ENCODE measurements around the gene TP53BP1.
"Not testable (repeated sequence)": the region's sequence is repeated elsewhere in the genome, so short reads cannot be mapped to it uniquely, and the experiment has no call there.

Gene TP53BP1

DNA sequence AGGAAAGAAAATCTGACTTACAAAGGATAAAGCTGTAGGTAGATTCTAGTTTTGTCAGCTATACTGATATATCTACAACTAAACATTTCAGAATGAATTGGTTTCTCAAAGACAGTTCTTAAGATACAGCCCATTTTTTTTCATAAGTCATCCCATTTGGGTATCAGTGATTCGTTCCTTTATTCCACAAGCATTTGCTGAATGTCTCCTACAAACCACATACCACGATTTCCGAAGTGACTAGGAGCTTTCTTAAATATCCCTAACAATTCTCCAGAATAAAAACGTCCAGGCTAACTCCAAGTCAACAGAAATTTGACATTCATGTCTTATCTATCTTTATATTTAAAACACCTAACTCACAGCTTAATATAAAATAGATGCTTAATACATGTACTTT is 59.8 kb downstream of the TP53BP1 start:
- DNase-seq (ENCODE audit: low read depth in 1 of 2, low spot score in 1 of 2), result no peak

DNA sequence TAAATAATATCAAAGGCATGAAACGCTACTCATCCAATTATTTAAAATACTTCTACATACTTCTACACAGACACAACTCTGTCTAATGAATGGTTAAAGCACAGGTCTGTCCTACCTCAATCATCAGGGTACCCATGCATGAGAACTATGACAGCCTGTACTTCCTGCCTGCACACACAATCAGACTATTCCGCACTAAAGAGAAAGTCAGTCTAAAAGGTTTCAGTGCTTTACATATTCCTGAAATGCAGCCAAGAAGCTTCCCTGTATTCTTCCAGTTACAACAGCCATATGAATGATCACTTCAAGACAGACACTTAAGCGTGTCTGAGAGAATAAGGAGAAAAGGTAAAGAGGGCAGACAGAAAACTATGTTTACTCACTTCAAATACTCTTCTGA is 63.3 kb downstream of the TP53BP1 start:
- DNase-seq (ENCODE audit: low read depth in 1 of 2, low spot score in 1 of 2), result no peak

DNA sequence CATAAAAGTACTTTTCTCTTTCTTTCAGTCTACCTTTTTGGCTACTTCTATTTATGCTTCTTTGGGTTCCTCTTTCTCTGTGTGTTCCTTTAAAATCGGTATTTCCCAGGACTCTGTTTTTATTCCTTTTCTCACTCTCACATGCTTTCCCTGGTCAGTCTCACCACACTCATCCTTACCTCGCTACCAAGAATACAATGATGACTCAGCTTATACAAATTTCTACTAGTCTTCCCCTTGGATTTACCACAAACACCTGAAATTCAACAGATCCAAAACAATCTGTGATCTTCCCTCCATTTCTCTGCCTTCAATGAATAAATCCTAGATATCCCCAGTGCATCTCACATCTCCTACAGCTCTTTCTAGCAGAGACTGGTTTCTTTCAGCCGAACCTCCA is 69.2 kb downstream of the TP53BP1 start:
- DNase-seq (ENCODE audit: low read depth in 1 of 2, low spot score in 1 of 2), result no peak

DNA sequence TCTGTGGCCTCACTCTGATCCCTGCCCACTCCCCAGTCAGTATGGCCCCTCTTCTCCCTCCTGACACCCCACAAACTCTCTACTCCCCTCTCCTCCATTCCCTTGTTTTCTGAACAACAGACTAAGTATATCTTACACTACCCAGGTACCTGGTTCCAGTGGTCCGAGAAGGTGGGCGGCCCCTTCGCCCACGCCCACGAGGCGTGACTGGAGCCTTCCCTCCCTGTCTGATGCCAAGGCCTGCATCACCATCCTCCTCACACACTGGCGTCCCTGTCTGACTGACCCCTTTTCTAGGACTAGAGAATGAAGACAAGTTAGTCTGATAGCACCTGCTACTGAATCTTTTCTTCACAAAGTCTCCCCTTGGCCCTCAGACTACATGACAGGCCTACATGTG is 72.1 kb downstream of the TP53BP1 start:
- DNase-seq (ENCODE audit: low read depth in 1 of 2, low spot score in 1 of 2), result no peak

GRCh38 chr15:43420435-43420834 is 72.5 kb downstream of the TP53BP1 start:
- DNase-seq (ENCODE audit: low read depth in 1 of 2, low spot score in 1 of 2), result no peak

DNA sequence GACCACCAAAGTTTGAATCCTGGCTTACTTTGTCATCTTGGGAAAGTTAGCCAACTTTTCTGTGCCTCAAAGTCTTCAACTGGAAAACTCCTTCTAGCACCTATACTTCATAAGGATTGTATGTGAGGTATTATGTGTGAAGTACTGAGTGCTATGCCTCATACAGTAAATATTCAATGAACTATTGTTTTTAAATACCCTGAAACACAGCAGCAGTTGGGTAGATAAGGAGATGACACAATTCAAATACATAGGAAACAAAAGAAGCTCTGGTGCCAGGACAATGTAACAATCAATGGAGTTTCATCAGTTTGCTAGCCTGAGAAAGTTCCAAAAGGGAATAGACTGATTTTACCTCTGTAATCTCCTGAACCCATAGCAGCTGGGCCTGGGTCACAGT is 78.8 kb downstream of the TP53BP1 start:
- DNase-seq (ENCODE audit: low read depth in 1 of 2, low spot score in 1 of 2), result no peak

- no peak for DNase-seq (ENCODE audit: low read depth in 1 of 2, low spot score in 1 of 2)
These were observed 80.9 kb downstream of the TP53BP1 start for GRCh38 chr15:43412096-43412495.

DNA sequence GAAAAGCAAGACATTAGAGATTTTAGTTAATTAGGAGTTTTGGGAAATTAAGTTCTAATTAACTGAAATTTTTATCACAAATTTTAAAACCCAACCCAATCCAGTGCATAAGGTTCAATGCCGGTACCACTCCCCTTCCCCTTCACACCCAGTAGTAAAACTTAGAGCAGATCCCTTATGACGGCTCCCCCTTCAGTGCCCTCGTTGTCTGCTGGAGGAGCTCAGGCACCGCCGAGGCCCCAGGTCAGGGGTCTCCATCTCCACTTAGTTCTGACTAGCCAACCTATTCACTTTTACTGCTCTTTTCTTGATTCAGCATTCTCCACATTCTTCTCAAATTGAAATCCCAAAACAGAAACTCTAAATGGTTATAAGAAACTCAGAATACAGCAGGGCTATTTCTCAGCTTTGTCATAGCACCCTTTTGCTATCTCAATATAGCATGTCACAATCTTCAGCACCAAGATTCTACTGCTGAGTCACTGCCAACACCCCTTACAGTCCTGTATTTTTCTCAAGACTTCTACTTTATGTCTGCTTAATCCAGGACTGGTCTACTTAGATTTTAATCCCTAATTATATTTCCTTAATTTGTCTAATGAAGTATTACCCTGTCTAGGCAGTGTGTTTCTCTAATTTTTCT is 82.3 kb downstream of the TP53BP1 start:
- DNase-seq (ENCODE audit: low read depth in 1 of 2, low spot score in 1 of 2), result no peak

DNA sequence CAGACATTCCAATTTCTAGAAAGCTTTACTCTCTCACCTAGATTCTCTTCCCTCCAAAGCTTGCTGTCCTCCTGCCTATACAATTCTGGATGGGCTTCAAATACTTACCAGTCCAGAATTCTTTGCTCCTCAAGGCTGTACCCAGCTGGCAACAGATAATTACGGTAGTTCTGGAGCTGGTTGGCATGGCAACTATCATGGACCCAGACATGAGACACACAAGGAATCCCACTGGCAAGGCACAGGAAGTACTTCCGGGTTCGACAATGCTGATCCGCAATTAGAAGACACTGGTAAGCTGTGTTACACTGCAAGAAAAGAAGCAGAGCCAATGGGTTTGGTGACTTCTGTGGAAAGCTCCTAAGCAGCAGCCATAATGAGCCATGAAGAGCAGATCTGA is 84.2 kb downstream of the TP53BP1 start:
- no peak for DNase-seq (ENCODE audit: low read depth in 1 of 2, low spot score in 1 of 2)

DNA sequence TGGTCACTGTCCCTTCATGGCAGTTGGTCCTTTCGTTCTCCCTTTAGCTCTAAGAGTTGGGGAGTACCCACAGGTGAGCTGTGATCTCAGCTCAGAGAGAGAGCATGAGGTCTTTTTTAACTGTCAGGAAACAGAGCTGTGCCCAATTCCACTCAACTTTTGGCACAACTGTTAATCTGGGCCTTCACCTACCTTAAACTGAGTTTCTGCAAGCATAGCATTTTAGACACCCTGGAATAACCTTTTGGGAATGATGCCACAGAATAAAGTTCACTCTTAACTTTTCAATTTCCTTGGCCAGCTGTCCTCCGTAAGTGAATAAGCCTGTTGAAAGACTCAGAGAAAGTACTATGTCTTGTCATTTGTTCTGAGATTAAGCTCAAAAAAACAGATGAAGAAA is 86.1 kb downstream of the TP53BP1 start:
- no peak for DNase-seq (ENCODE audit: low read depth in 1 of 2, low spot score in 1 of 2)

DNA sequence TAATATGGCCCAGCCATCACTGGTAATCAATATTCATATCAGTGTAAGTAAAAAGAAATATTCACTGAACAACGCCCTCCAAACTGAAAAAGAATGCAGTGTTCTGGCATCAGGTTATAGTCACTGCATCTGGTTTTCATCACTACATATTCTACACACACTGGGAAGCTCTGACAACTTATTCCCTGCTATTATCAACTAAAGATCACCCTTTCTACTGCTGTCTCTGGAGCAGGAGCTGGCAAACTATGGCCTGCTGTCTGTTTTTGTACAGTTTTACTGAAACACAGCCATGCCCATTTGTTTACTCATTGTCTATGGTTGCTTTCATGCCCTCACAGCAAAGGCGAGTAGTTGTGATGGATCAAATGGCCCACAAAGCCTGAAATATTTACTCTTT is 86.8 kb downstream of the TP53BP1 start:
- DNase-seq (ENCODE audit: low read depth in 1 of 2, low spot score in 1 of 2), result no peak

DNA sequence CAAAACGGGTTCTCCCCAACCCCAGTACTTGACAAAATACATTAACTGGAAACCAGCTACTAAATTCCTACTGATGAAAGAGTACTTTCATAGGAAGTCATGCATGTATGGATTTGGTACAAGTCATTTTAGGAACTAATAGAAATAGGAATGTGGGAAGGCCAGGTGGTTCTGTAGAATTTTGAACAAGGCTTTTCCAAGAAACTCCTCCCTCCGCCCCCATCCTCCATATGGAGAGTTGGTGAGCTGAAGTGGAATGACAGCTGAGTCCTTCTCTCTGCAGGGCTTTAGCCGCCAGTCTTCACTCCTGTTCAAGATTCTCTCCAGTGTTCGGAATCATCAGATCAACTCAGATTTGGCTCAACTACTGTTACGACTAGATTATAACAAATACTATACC is 88.8 kb downstream of the TP53BP1 start:
- no peak for DNase-seq (ENCODE audit: low read depth in 1 of 2, low spot score in 1 of 2)

DNA sequence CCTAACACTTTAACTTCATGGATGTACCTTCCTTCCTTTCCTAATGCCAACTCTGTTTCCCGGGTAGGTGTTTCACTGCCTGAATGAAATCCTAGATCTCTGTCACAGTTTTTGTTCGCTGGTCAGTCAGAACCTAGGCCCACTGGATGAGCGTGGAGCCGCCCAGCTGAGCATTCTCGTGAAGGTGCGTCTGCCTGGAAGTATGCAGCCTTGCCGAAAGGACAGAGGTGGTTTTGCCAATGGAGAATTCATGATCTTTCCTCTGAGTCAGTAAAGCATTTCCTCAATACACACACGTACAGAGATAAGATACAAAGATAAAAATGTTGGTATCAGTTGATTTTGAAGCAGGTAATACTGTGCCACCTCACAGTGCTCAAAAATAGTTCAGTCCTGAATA is 89.3 kb downstream of the TP53BP1 start:
- DNase-seq (ENCODE audit: low read depth in 1 of 2, low spot score in 1 of 2), result no peak

- DNase-seq (ENCODE audit: low read depth in 1 of 2, low spot score in 1 of 2), result no peak
These were observed 90.7 kb downstream of the TP53BP1 start for GRCh38 chr15:43402255-43402654.

DNA sequence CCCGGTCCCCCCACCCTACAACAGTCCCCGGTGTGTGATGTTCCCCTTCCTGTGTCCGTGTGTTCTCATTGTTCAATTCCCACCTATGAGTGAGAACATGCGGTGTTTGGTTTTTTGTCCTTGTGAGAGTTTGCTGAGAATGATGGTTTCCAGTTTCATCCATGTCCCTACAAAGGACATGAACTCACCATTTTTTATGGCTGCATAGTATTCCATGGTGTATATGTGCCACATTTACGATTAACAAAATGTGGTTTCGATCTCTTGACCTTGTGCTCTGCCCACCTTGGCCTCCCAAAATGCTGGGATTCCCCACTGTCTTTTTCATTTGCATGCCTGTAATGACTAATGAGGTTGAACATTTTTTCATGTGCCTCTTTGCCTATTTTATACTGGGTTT is 99.4 kb downstream of the TP53BP1 start:
- DNase-seq (ENCODE audit: low read depth in 1 of 2, low spot score in 1 of 2), result not testable (repeated sequence)

DNA sequence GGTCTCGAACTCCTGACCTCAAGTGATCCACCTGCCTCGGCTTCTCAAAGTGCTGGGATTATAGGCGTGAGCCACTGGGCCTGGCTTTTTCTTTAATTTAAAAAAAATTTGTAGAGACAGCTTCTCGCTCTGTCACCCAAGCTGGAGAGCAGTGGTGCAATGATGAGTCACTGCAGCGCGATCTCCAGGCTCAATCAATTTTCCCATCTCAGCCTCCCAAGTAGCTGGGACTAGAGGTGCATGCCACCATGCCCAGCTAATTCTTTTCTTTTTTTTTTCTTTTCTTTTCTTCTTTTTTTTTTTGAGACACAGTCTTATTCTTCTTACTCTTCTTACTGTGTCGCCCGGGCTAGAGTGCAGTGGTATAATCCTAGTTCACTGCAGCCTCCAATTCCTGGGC is 102.2 kb downstream of the TP53BP1 start:
- DNase-seq (ENCODE audit: low read depth in 1 of 2, low spot score in 1 of 2), result no peak

- no peak for DNase-seq (ENCODE audit: low read depth in 1 of 2, low spot score in 1 of 2)
These were observed 109.9 kb downstream of the TP53BP1 start for GRCh38 chr15:43383070-43383469.

DNA sequence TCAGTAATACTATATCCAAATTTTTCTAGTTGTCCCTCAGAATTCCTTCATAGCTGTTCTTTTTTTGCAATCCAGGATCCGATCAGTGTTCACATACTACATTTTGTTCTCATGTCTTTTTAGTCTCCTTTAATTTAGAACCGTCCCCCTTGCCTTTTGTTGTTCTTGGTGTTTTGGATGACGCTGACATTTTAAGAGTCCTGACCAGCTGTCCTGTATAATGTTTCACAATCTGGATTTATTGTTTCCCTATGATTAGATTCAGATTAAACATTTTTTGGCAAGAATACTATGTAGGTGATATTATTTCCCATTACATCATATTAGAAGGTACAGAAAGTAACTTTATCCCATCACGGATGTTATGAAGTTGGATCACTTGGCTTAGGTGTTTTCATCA is 110.6 kb downstream of the TP53BP1 start:
- DNase-seq (ENCODE audit: low read depth in 1 of 2, low spot score in 1 of 2), result no peak

GRCh38 chr15:43378601-43379000 is 114.4 kb downstream of the TP53BP1 start:
- no peak for DNase-seq (ENCODE audit: low read depth in 1 of 2, low spot score in 1 of 2)

- no peak for DNase-seq (ENCODE audit: low read depth in 1 of 2, low spot score in 1 of 2)
These were observed 116.8 kb downstream of the TP53BP1 start for GRCh38 chr15:43376017-43376705.

GRCh38 chr15:43370975-43371974 is 121.7 kb downstream of the TP53BP1 start, which contains the start of the genes TUBGCP4 and ZSCAN29:
TUBGCP4 (plus strand) TSS chr15:43371101; CDS start chr15:43371355, 254 bp downstream.
ZSCAN29 (minus strand) TSS chr15:43371043; CDS start chr15:43369913, 1,130 bp downstream.
- DNase-seq (ENCODE audit: low read depth in 1 of 2, low spot score in 1 of 2), result peak; percentile 60 to 72

Data from activated CD4-positive, alpha-beta T cell treated with anti-CD3 and anti-CD28 coated beads, Interleukin-2, amount 50 U/mL, for 24 hours (primary cell).